ENCODE results near the gene CTPS1.
A peak's percentile ranks its signal among the peaks of the same experiment; 100 is the strongest.

CTPS1 gene

GRCh38 chr1:41041614-41042270 lies 62.2 kb downstream of the CTPS1 start:
- peak in 1 of 2 experiments; percentile 58 for DNase-seq (ENCODE audit: low read depth in 1 of 2, low spot score in 1 of 2)
- no peaks in the 10 kb centered on the region for H3K27me3 ChIP-seq (ENCODE audit: insufficient read depth, poor library complexity, severe bottlenecking)
- TF ChIP-seq SPI1 (IDR thresholded peaks at IDR 0.05; ENCODE audit: borderline replicate concordance, low read depth) (peak; percentile 88), POLR2AphosphoS5 (IDR thresholded peaks at IDR 0.05; ENCODE audit: low read depth) (no peak), GABPA (IDR thresholded peaks at IDR 0.05; ENCODE audit: low read depth) (no peak)
- TF ChIP-seq, protein P1, sequence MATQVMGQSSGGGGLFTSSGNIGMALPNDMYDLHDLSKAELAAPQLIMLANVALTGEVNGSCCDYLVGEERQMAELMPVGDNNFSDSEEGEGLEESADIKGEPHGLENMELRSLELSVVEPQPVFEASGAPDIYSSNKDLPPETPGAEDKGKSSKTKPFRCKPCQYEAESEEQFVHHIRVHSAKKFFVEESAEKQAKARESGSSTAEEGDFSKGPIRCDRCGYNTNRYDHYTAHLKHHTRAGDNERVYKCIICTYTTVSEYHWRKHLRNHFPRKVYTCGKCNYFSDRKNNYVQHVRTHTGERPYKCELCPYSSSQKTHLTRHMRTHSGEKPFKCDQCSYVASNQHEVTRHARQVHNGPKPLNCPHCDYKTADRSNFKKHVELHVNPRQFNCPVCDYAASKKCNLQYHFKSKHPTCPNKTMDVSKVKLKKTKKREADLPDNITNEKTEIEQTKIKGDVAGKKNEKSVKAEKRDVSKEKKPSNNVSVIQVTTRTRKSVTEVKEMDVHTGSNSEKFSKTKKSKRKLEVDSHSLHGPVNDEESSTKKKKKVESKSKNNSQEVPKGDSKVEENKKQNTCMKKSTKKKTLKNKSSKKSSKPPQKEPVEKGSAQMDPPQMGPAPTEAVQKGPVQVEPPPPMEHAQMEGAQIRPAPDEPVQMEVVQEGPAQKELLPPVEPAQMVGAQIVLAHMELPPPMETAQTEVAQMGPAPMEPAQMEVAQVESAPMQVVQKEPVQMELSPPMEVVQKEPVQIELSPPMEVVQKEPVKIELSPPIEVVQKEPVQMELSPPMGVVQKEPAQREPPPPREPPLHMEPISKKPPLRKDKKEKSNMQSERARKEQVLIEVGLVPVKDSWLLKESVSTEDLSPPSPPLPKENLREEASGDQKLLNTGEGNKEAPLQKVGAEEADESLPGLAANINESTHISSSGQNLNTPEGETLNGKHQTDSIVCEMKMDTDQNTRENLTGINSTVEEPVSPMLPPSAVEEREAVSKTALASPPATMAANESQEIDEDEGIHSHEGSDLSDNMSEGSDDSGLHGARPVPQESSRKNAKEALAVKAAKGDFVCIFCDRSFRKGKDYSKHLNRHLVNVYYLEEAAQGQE (IDR thresholded peaks at IDR 0.05; ENCODE audit: insufficient replicate concordance, low read depth), result no peak
- TF ChIP-seq, protein P2, sequence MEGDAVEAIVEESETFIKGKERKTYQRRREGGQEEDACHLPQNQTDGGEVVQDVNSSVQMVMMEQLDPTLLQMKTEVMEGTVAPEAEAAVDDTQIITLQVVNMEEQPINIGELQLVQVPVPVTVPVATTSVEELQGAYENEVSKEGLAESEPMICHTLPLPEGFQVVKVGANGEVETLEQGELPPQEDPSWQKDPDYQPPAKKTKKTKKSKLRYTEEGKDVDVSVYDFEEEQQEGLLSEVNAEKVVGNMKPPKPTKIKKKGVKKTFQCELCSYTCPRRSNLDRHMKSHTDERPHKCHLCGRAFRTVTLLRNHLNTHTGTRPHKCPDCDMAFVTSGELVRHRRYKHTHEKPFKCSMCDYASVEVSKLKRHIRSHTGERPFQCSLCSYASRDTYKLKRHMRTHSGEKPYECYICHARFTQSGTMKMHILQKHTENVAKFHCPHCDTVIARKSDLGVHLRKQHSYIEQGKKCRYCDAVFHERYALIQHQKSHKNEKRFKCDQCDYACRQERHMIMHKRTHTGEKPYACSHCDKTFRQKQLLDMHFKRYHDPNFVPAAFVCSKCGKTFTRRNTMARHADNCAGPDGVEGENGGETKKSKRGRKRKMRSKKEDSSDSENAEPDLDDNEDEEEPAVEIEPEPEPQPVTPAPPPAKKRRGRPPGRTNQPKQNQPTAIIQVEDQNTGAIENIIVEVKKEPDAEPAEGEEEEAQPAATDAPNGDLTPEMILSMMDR (IDR thresholded peaks at IDR 0.05; ENCODE audit: insufficient read depth, low read length), result no peak
- no peak overlapping the region for H3K27ac ChIP-seq (replicated peaks)
- no peak overlapping the region for H3K4me3 ChIP-seq (replicated peaks; ENCODE audit: insufficient read depth, low read length)

- H3K27ac ChIP-seq (replicated peaks), result no peak overlapping the region
- TF ChIP-seq SPI1 (IDR thresholded peaks at IDR 0.05; ENCODE audit: borderline replicate concordance, low read depth), result no peak
- TF ChIP-seq, protein P1 (IDR thresholded peaks at IDR 0.05; ENCODE audit: insufficient replicate concordance, low read depth), result no peak
- TF ChIP-seq, protein P2 (IDR thresholded peaks at IDR 0.05; ENCODE audit: insufficient read depth, low read length), result no peak
- TF ChIP-seq GABPA (IDR thresholded peaks at IDR 0.05; ENCODE audit: low read depth), result no peak
- TF ChIP-seq POLR2AphosphoS5 (IDR thresholded peaks at IDR 0.05; ENCODE audit: low read depth), result no peak
- H3K4me3 ChIP-seq (replicated peaks; ENCODE audit: insufficient read depth, low read length), result no peak overlapping the region
- no peak for DNase-seq (ENCODE audit: low read depth in 1 of 2, low spot score in 1 of 2)
- H3K27me3 ChIP-seq (ENCODE audit: insufficient read depth, poor library complexity, severe bottlenecking), result no peaks in the 10 kb centered on the region
Observed at GRCh38 chr1:41044187-41044586, 64.7 kb downstream of the CTPS1 start.

GRCh38 chr1:41045740-41046139 lies 66.2 kb downstream of the CTPS1 start:
- TF ChIP-seq POLR2AphosphoS5 (IDR thresholded peaks at IDR 0.05; ENCODE audit: low read depth), result no peak
- no peaks in the 10 kb centered on the region for H3K27me3 ChIP-seq (ENCODE audit: insufficient read depth, poor library complexity, severe bottlenecking)
- no peak overlapping the region for H3K27ac ChIP-seq (replicated peaks)
- H3K4me3 ChIP-seq (replicated peaks; ENCODE audit: insufficient read depth, low read length), result no peak overlapping the region
- no peak for DNase-seq (ENCODE audit: low read depth in 1 of 2, low spot score in 1 of 2)

- H3K4me3 ChIP-seq (replicated peaks; ENCODE audit: insufficient read depth, low read length), result no peak overlapping the region
- no peaks in the 10 kb centered on the region for H3K27me3 ChIP-seq (ENCODE audit: insufficient read depth, poor library complexity, severe bottlenecking)
- H3K27ac ChIP-seq (replicated peaks), result no peak overlapping the region
- TF ChIP-seq SPI1 (IDR thresholded peaks at IDR 0.05; ENCODE audit: borderline replicate concordance, low read depth), result no peak
- TF ChIP-seq GABPA (IDR thresholded peaks at IDR 0.05; ENCODE audit: low read depth), result no peak
- no peak for TF ChIP-seq POLR2AphosphoS5 (IDR thresholded peaks at IDR 0.05; ENCODE audit: low read depth)
- TF ChIP-seq, protein P2 (IDR thresholded peaks at IDR 0.05; ENCODE audit: insufficient read depth, low read length), result no peak
- TF ChIP-seq, protein P1 (IDR thresholded peaks at IDR 0.05; ENCODE audit: insufficient replicate concordance, low read depth), result no peak
- no peak for DNase-seq (ENCODE audit: low read depth in 1 of 2, low spot score in 1 of 2)
Observed at GRCh38 chr1:41046347-41046775, 66.9 kb downstream of the CTPS1 start.

Data from HL-60 (cell line).